ENCODE results near the gene PACRG.

Gene PACRG

GRCh38 chr6:162868397-162868796, 140.6 kb downstream of the PACRG start:
- DNase-seq (ENCODE audit: low read depth): no peak

DNA sequence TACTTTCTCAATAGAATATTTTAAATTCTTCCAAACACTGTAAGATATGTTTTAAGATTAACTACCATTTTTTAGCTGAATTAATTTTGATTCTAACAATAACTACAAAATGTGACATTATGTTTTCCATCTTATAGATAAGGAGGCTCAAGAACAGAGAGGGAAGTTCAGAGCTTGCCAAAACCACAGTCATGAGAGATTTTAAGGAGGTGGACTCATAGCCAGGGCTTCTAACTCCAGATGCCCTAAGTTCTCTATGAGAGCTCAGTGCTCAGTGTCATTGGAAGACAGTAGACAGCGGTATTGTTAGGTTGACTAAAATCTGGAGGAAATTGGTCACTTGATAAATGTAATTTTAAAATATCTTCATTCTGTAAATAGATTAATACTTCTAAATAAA, 144.2 kb downstream of the PACRG start:
- no peak for DNase-seq (ENCODE audit: low read depth)

- no peak for DNase-seq (ENCODE audit: low read depth)
Measured at GRCh38 chr6:162873537-162873936, 145.8 kb downstream of the PACRG start.

- DNase-seq (ENCODE audit: low read depth): no peak
Measured at GRCh38 chr6:162875070-162875469, 147.3 kb downstream of the PACRG start.

DNA sequence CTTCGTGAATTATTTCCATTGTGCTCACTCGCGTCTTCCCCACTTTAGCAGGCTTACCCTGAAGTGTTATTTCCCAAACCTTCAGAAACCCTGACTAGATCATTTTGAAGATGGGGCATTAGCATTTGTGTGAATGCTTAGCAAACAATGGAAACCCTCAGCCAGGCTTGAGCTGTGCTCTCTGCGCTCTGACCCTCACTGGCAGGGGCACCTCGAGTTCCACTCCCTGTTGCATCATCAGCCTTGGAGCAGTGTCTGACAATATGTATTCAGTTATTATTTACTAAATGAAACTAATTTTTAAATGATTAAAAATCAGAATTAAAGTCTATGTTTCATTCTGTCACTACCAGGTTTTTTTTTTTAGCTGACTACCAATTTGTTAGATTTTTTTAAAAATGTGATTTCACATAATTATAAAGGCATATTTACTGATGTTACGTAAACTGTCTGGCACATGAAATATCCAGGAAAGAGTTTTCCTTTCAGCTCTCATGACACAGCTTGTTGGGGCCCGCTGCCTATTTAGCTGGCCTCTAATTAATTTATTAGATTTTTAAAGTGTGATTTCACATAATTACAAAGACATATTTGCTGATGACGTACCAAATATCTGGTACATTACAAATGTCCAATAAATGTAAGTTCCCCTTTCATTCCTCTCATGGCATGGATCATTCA, 155.2 kb downstream of the PACRG start:
- no peak for DNase-seq (ENCODE audit: low read depth)

DNA sequence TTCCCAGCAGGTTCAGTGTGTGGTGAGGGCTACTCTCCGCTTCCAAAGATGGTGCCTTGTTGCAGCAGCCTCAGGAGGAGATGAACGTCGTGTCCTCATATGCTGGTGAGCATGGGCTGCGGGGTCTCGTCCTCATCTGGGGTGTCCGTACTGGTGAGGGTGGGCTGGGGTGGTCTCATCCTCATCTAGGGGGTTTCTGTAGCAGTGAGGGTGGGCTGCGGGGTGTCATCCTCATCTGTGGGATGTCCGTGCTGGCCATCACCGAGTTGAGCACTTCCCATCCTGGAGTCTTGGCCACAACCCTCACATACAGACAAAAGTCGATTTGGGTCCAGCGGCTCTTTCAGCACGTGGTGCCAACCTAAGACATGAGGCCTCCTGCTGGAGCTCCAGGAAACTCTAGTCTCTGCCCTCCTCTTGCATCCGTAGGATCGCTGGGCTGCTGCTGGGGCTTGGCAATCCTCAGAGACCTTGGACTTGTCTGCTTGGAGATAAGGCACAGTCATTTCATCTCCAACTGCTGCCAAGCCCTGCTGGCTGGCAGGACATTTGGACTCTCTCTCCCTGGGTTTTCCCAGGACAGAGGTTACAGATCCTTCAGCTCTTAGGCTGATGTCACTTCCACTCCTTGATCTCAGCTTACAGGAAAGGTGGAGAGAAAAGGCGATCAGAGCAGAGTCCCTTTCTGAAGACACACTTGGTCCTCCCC, 160.4 kb downstream of the PACRG start:
- no peak for DNase-seq (ENCODE audit: low read depth)

DNA sequence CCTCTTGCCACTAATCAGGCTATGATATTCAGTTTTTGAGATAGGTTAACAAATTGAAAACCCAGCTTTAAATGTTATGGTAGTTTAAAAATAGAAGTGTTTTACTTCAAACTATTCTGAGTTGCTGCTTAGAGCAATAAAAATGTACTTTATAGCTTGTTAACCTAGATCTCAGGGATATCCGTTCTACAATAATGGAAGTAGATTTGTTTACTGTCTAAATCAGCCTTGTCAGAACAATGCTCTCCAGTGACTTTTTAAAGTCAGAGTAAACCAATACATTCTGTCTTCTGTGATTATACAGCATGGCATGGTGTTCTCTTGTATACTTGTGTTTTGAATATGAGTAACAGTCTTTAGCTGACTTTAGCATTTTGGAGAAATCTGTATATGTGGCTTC, 161.5 kb downstream of the PACRG start:
- no peak for DNase-seq (ENCODE audit: low read depth)

DNA sequence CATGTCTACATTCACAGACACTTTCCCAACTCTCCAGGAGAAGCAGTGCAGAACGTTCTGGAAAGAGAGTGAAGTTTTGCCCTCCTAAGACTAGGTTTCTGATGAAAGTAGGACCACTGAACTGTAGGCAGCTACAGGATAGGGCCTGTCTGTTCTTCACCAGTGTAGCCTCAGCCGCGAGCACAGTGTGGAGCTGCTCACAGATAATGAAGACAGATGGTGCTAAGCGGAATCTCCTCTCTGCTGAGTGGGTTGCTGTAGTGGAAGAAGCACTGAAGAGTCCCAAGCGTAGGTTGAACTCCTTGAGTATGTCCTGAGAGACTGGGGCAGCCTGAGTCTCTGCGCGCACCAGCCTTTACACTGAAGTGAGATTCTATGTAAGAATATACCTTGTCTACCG, 170.2 kb downstream of the PACRG start:
- no peak for DNase-seq (ENCODE audit: low read depth)

DNA sequence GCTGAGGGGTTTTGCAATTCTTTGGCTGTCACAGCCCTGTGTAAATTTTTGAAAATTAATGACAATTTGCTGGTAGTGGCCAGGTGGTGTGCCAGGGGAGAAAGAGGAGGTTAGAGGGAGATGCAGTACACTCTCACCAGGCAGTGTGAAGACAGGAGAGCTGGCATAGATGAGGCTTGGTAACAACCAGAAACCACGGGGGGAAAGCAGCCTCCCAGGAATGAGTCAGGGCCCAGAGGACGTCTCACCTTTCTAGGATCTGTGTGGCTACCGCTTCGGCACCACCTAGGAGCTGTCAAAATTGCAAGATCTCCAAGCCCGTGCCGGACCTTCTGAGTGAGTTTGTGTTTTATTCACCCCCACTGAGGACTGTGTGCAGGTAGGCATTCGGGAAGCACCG, 171.4 kb downstream of the PACRG start:
- DNase-seq (ENCODE audit: low read depth): no peak

- DNase-seq (ENCODE audit: low read depth): no peak
Measured at GRCh38 chr6:162900503-162900902, 172.7 kb downstream of the PACRG start.

GRCh38 chr6:162904069-162904663, 176.4 kb downstream of the PACRG start:
- DNase-seq (ENCODE audit: low read depth): no peak

DNA sequence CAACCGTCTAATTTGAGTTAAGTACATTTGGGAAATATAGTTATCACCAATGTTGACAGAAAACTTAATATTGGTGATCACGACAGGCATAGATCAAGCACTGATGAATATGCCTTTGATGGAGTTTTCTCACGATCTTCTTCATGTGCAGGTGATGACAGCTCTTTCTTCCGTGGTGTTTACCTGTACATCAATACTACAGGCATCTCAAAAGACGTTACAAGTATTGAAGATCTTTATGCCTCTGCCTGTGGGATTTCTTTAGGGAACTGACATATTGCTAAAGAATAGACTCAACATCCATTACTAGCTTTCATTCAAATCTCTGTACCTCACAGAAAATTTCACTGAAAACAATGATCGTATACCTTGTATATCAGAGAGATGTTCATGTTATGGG, 178.7 kb downstream of the PACRG start:
- DNase-seq (ENCODE audit: low read depth): no peak

- no peak for DNase-seq (ENCODE audit: low read depth)
Measured at GRCh38 chr6:162907876-162908481, 180.2 kb downstream of the PACRG start.

DNA sequence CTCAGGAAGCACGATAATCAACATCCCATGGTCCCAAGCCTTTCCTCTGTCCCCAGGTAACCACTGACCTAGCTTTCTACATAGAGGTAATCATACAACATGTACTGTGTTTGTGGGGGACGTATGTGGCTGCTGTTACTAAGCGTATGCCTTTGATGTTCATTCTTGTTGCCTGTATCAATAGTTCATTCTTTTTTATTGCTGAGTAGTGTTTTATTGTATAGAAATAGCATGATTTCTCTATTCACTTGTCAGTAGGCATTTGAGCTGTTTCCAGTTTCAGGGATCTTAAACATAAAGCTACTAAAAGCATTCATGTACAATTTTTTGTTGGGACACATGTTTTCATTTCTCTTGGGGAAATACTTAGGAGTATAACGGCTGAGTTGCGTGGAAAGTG, 185.4 kb downstream of the PACRG start:
- DNase-seq (ENCODE audit: low read depth): no peak

DNA sequence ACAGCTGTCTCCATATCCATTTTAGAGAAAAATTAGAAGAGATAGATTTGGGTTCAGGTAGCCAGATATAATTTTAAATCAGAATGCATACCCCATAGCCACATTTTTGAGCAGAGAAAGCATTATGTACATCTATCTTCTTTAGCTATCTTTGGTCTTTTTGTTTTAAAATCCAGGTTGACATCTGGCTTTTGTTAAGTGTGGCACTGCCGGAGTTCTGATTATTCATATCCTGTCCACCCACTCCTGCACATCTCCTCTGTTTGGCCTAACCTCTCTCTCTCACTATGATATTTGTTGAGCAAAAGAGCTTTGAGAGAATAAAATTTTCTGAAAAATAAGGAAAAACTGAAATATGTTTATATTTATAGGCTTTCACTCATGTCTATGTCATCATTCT, 189.7 kb downstream of the PACRG start:
- DNase-seq (ENCODE audit: low read depth): no peak

- no peak for DNase-seq (ENCODE audit: low read depth)
Measured at GRCh38 chr6:162921062-162921461, 193.3 kb downstream of the PACRG start.

DNA sequence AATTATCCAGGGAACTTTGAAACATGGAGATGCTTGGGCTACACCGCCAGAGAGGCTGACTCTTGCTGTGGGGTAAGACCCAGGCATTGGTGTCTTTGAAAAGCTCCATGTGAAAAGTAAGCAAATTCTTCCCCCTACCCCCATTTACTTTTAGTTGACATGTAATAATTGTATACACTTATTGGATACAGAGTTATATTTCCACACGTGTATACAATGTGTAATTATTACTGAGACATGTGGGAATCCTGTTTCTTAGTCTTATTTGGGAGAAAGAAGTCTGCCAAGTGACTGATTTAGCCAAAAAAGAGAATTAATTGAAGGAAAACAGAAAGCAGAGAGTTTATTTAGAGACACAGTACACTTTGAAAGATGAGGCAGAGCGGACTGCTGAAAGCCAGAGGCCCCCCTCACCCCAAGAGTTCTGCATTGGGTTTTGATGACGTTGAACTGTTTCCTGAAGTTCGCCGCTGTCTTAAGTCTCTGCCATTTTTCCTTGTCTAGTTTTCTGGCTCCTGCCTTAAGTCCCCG, 193.8 kb downstream of the PACRG start:
- no peak for DNase-seq (ENCODE audit: low read depth)

- no peak for DNase-seq (ENCODE audit: low read depth)
Measured at GRCh38 chr6:162922563-162923166, 194.9 kb downstream of the PACRG start.

DNA sequence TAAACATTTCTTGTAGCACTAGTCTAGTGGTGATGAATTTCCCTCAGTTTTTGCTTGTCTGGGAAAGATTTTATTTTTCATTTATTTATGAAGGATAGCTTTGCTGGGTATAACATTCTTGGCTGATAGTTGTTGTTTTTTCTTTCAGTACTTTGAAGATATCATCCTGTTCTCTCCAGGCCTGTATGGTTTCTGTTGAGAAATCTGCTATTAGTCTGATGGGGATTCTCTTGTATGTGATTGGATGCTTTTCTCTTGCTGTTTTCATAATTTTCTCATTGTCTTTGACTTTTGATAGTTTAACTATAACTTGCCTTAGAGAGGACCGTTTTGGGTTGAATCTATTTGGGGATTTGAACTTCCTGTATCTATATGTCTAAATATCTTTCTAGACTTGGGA, 207.1 kb downstream of the PACRG start:
- no peak for DNase-seq (ENCODE audit: low read depth)

- DNase-seq (ENCODE audit: low read depth): no peak
Measured at GRCh38 chr6:162940426-162940825, 212.7 kb downstream of the PACRG start.

- no peak for DNase-seq (ENCODE audit: low read depth)
Measured at GRCh38 chr6:162941128-162941527, 213.4 kb downstream of the PACRG start.

DNA sequence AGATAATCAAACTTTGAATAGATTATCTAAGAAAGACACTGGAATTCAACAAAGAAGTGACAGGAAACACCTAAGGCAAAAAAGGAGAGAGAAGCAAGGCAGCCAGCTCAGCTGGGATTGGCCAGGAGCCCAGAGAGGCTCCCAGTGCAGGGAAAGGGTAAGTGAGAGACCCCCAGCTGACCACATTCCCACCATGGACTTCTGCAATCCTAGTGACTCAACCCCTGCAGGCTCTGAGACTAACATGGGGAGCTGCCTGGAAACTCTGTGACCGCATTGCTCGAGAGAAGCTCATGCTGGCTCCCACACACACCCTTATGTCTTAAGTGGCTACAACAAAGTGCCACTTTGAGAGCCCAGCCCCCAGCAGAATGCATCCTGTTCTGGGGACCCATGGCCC, 215.1 kb downstream of the PACRG start:
- no peak for DNase-seq (ENCODE audit: low read depth)
